8988T (cell line): ENCODE data around the gene CFAP61.

Source experiments
- DNase-seq: peaks from one replicate; pipeline ENCODE4 v3.0.0; 2011

The CFAP61 gene

GRCh38 chr20:20293141-20293540, 240.8 kb downstream of the CFAP61 start:
- no peak for DNase-seq

- DNase-seq: no peak
Measured at GRCh38 chr20:20293691-20294385, 241.5 kb downstream of the CFAP61 start.

GRCh38 chr20:20295621-20296498, 243.5 kb downstream of the CFAP61 start:
- DNase-seq: no peak

GRCh38 chr20:20297181-20297580, 244.8 kb downstream of the CFAP61 start:
- no peak for DNase-seq

GRCh38 chr20:20297752-20298151, 245.4 kb downstream of the CFAP61 start:
- no peak for DNase-seq

- DNase-seq: no peak
Measured at GRCh38 chr20:20299904-20300303, 247.6 kb downstream of the CFAP61 start.

GRCh38 chr20:20303320-20303719, 251.0 kb downstream of the CFAP61 start:
- DNase-seq: no peak

- no peak for DNase-seq
Measured at GRCh38 chr20:20303742-20304141, 251.4 kb downstream of the CFAP61 start.

GRCh38 chr20:20304942-20305341, 252.6 kb downstream of the CFAP61 start:
- no peak for DNase-seq

- no peak for DNase-seq
Measured at GRCh38 chr20:20312562-20312961, 260.2 kb downstream of the CFAP61 start.

- no peak for DNase-seq
Measured at GRCh38 chr20:20317195-20317594, 264.9 kb downstream of the CFAP61 start.

GRCh38 chr20:20317621-20318364, 265.5 kb downstream of the CFAP61 start:
- DNase-seq: no peak

GRCh38 chr20:20318365-20319161, 266.2 kb downstream of the CFAP61 start:
- DNase-seq: no peak

GRCh38 chr20:20321134-20321533, 268.8 kb downstream of the CFAP61 start:
- no peak for DNase-seq

GRCh38 chr20:20321917-20322316, 269.6 kb downstream of the CFAP61 start:
- DNase-seq: no peak

- DNase-seq: no peak
Measured at GRCh38 chr20:20322912-20323311, 270.6 kb downstream of the CFAP61 start.

- no peak for DNase-seq
Measured at GRCh38 chr20:20327746-20328145, 275.4 kb downstream of the CFAP61 start.

GRCh38 chr20:20329564-20329963, 277.2 kb downstream of the CFAP61 start:
- DNase-seq: no peak

- no peak for DNase-seq
Measured at GRCh38 chr20:20331156-20331555, 278.8 kb downstream of the CFAP61 start.

GRCh38 chr20:20331817-20332216, 279.5 kb downstream of the CFAP61 start:
- no peak for DNase-seq

GRCh38 chr20:20333866-20334265, 281.5 kb downstream of the CFAP61 start:
- DNase-seq: no peak

- DNase-seq: no peak
Measured at GRCh38 chr20:20334489-20334888, 282.2 kb downstream of the CFAP61 start.
